Right renal cortex interstitium (tissue), 3 donors: Measurements from ENCODE around the gene RBFOX1. TPM values are rescaled to one million over a fixed set of nuclear protein-coding genes. Genes with fewer than 3 reads are reported as not detected.
"Not testable (repeated sequence)": the region's sequence is repeated elsewhere in the genome, so short reads cannot be mapped to it uniquely, and the experiment has no call there.

Experiments
- DNase-seq, 3 donors: peaks; one replicate each; pipeline ENCODE4 v3.0.0-alpha.2; 2013; ENCODE audit warnings: low read depth in 3 of 3, low spot score in 2 of 3
- polyA plus RNA-seq, 3 donors: library from polyadenylated mRNA; unstranded; fragments of 120-200 nt; gene quantifications; one replicate each; pipeline ENCODE4 v1.2.1, GENCODE V29; 2013; ENCODE audit not compliant: insufficient read length in 3 of 3

RBFOX1 gene
- polyA plus RNA-seq, 3 donors = 1.7 to 3.4 (median 2.7) TPM

GRCh38 chr16:7450440-7450839 lies 117.8 kb downstream of the RBFOX1 start:
- DNase-seq = no peak

GRCh38 chr16:7452090-7452489 lies 119.4 kb downstream of the RBFOX1 start:
- no peak for DNase-seq

GRCh38 chr16:7456211-7456610 lies 123.6 kb downstream of the RBFOX1 start:
- peak; percentile 20 to 54 (median 21) for DNase-seq

GRCh38 chr16:7458144-7458543 lies 125.5 kb downstream of the RBFOX1 start:
- DNase-seq = no peak

GRCh38 chr16:7470344-7470743 lies 137.7 kb downstream of the RBFOX1 start:
- no peak for DNase-seq

- no peak for DNase-seq
Measured at GRCh38 chr16:7471268-7471667, 138.6 kb downstream of the RBFOX1 start.

GRCh38 chr16:7482032-7482431 lies 149.4 kb downstream of the RBFOX1 start:
- no peak for DNase-seq

- no peak for DNase-seq
Measured at GRCh38 chr16:7482596-7483290, 150.1 kb downstream of the RBFOX1 start.

GRCh38 chr16:7487574-7488323 lies 155.1 kb downstream of the RBFOX1 start:
- DNase-seq = no peak

- no peak for DNase-seq
Measured at GRCh38 chr16:7492122-7492521, 159.5 kb downstream of the RBFOX1 start.

GRCh38 chr16:7493133-7493532 lies 160.5 kb downstream of the RBFOX1 start:
- no peak for DNase-seq

- DNase-seq = no peak
Measured at GRCh38 chr16:7497691-7498090, 165.0 kb downstream of the RBFOX1 start.

GRCh38 chr16:7501868-7502267 lies 169.2 kb downstream of the RBFOX1 start:
- no peak for DNase-seq

GRCh38 chr16:7502591-7503157 lies 170.0 kb downstream of the RBFOX1 start:
- not testable (repeated sequence) for DNase-seq

- no peak for DNase-seq
Measured at GRCh38 chr16:7503666-7504065, 171.0 kb downstream of the RBFOX1 start.

GRCh38 chr16:7504844-7505243 lies 172.2 kb downstream of the RBFOX1 start:
- DNase-seq = no peak

GRCh38 chr16:7505495-7505894 lies 172.8 kb downstream of the RBFOX1 start:
- no peak for DNase-seq

GRCh38 chr16:7506363-7506762 lies 173.7 kb downstream of the RBFOX1 start:
- DNase-seq = no peak

GRCh38 chr16:7508656-7509055 lies 176.0 kb downstream of the RBFOX1 start:
- DNase-seq = no peak

GRCh38 chr16:7509963-7510601 lies 177.4 kb downstream of the RBFOX1 start:
- DNase-seq = no peak

- DNase-seq = no peak
Measured at GRCh38 chr16:7511549-7512260, 179.1 kb downstream of the RBFOX1 start.
